WTC11 (cell line): ENCODE results near the gene NEU2.

ENCODE experiments used
- CTCF ChIP-seq: fragments of 200-600 bp; IDR thresholded peaks from 2 replicates; pipeline ENCODE4 v1.8.0; 2022; ENCODE audit warnings: antibody characterized with exemption
- RELA ChIP-seq: sonication (generic); formaldehyde crosslinking; IDR thresholded peaks from 2 replicates; pipeline ENCODE4 v1.8.1; 2022; ENCODE audit warnings: missing genetic modification reagents, mild to moderate bottlenecking, borderline replicate concordance

GRCh38 chr2:232998666-232998985, 33.8 kb upstream of the NEU2 start:
- TF ChIP-seq RELA (CRISPR knock-in tag), result no peak
- TF ChIP-seq CTCF, result no peak
